DOHH2 (cell line): Measurements from ENCODE around the gene ZNF536.

Experiments used
- H3F3A ChIP-seq: fragments of 200-600 bp; sonication (generic), shearing (Covaris generic); 2 replicates; pipeline ENCODE4 v1.6.0; 2016; ENCODE audit warnings: antibody characterized with exemption, mild to moderate bottlenecking; ENCODE audit not compliant: control insufficient read depth, insufficient read depth
- H3K27ac ChIP-seq: fragments of 200-600 bp; sonication (generic); 2 replicates; pipeline ENCODE4 v1.5.1; 2014; ENCODE audit warnings: low read depth, mild to moderate bottlenecking, low read length, moderate library complexity
- H3K27me3 ChIP-seq: fragments of 200-600 bp; sonication (generic); 2 replicates; pipeline ENCODE4 v1.6.1; 2014; ENCODE audit warnings: mild to moderate bottlenecking, low read length, mixed read lengths; ENCODE audit not compliant: control insufficient read depth
- H3K36me3 ChIP-seq: fragments of 200-600 bp; sonication (generic); 2 replicates; pipeline ENCODE4 v1.6.1; 2014; ENCODE audit warnings: mild to moderate bottlenecking, low read length, moderate library complexity, mixed read lengths; ENCODE audit not compliant: control insufficient read depth
- H3K4me1 ChIP-seq: fragments of 200-600 bp; sonication (generic); 2 replicates; pipeline ENCODE4 v1.6.1; 2014; ENCODE audit warnings: mild to moderate bottlenecking, low read length, mixed read lengths; ENCODE audit not compliant: control insufficient read depth
- H3K4me2 ChIP-seq: fragments of 200-600 bp; sonication (generic); 2 replicates; pipeline ENCODE4 v1.6.0; 2014; ENCODE audit warnings: mild to moderate bottlenecking, low read length, moderate library complexity
- H3K4me3 ChIP-seq: fragments of 200-600 bp; sonication (generic); 2 replicates; pipeline ENCODE4 v1.5.1; 2014; ENCODE audit warnings: mild to moderate bottlenecking, low read length, mixed read lengths
- H3K79me2 ChIP-seq: fragments of 200-600 bp; sonication (generic); 2 replicates; pipeline ENCODE4 v1.6.1; 2014; ENCODE audit warnings: mild to moderate bottlenecking, low read length, mixed read lengths; ENCODE audit not compliant: control insufficient read depth
- H3K9me2 ChIP-seq: fragments of 200-600 bp; sonication (generic); replicated peaks from 2 replicates; pipeline ENCODE4 v1.6.1; 2014; ENCODE audit warnings: mild to moderate bottlenecking, low read length, mixed read lengths; ENCODE audit not compliant: control insufficient read depth
- H3K9me3 ChIP-seq: fragments of 200-600 bp; sonication (generic); 2 replicates; pipeline ENCODE4 v1.6.1; 2014; ENCODE audit warnings: antibody characterized with exemption, low read length, mixed read lengths; ENCODE audit not compliant: control insufficient read depth, insufficient read depth
- H4K20me1 ChIP-seq: fragments of 200-600 bp; sonication (generic); 2 replicates; pipeline ENCODE4 v1.6.0; 2014; ENCODE audit warnings: low read depth, mild to moderate bottlenecking, antibody characterized with exemption, low read length, moderate library complexity; ENCODE audit not compliant: control insufficient read depth, insufficient read depth
- CTCF ChIP-seq: fragments of 200-600 bp; sonication (generic); IDR thresholded peaks from one replicate; pipeline ENCODE4 v1.5.1; 2014; ENCODE audit warnings: antibody characterized with exemption, mild to moderate bottlenecking, low read depth, low read length; ENCODE audit not compliant: poor library complexity, severe bottlenecking
- EZH2phosphoT487 ChIP-seq: fragments of 200-600 bp; sonication (generic); IDR thresholded peaks from 2 replicates; pipeline ENCODE4 v1.6.1; 2017; ENCODE audit warnings: borderline replicate concordance, mild to moderate bottlenecking, antibody characterized with exemption, low read length, moderate library complexity, mixed read lengths

Gene ZNF536

DNA sequence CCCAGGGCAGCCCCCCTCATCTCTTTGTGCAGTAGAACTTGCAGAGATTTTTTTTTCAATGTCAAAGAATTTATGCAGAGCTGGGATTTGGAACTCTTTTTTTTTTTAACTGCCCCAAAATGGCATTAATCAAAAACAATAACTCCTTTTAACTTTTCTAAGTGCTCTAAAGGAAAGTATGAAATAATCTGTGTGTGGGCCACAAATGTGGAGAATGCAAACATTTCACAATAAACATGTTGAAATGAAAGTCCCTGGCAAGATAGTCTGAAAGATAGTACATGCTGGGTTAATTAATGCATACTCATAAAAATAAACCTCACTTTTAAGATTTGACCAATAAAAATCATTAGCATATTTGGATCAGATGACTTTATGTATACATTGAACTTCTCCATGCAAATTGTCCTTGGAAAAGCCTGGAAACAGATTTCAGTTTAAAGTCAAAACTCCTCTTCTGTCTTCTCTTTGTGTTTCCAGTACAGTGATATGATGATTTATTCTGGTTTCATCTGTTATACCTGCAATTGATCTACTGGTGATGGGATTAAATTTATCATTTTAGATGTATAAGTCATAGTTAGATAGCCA is 30.5 kb upstream of the ZNF536 start:
- H3K4me2 ChIP-seq: no peak overlapping the region
- no peaks in the 10 kb centered on the region for H3K27me3 ChIP-seq

DNA sequence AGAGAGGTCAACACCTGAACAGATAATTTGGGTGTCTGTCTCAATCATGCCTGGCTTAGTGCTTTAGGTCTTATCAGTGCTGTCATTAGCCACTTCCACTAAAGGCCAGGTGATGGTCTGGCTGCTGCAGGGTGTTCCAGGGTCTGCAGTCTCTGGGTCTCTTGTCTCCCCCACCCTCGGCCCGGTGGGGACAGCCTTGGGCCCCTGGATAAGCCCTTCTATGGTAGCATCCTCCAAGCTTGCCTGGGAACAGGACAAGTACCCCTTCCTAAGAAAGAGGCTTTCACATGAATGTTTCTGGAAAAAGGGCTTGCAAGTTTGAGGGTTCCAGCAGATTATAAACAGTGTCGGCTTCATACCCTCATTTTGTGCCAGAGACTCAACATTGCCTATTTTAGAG is 29.3 kb upstream of the ZNF536 start:
- no peaks in the 10 kb centered on the region for H3K9me2 ChIP-seq
- no peaks in the 10 kb centered on the region for H3F3A ChIP-seq
- no peaks in the 10 kb centered on the region for H3K4me1 ChIP-seq
- H3K36me3 ChIP-seq: no peaks in the 10 kb centered on the region
- H4K20me1 ChIP-seq: no peaks in the 10 kb centered on the region
- H3K27me3 ChIP-seq: no peaks in the 10 kb centered on the region
- H3K4me2 ChIP-seq: no peak overlapping the region
- TF ChIP-seq EZH2phosphoT487: no peak
- no peak for TF ChIP-seq CTCF
- no peak overlapping the region for H3K27ac ChIP-seq
- no peaks in the 10 kb centered on the region for H3K9me3 ChIP-seq
- no peaks in the 10 kb centered on the region for H3K79me2 ChIP-seq
- H3K4me3 ChIP-seq: no peak overlapping the region

More for the DNA sequence above, 30.5 kb upstream of the ZNF536 start:
- Histone ChIP-seq H3K9me2 (no peaks in the 10 kb centered on the region), H3K4me3 (no peak overlapping the region), H3K79me2 (no peaks in the 10 kb centered on the region), H3F3A (no peaks in the 10 kb centered on the region), H3K4me1 (no peaks in the 10 kb centered on the region), H3K9me3 (no peaks in the 10 kb centered on the region), H4K20me1 (no peaks in the 10 kb centered on the region), H3K27ac (no peak overlapping the region), H3K36me3 (no peaks in the 10 kb centered on the region)
- no peak for TF ChIP-seq CTCF
- no peak for TF ChIP-seq EZH2phosphoT487

GRCh38 chr19:30344446-30345425 is 27.4 kb upstream of the ZNF536 start:
- Histone ChIP-seq H3K4me2 (no peak overlapping the region), H3K9me3 (no peaks in the 10 kb centered on the region), H3K9me2 (no peaks in the 10 kb centered on the region), H3K27ac (no peak overlapping the region), H3K27me3 (no peaks in the 10 kb centered on the region), H3K4me3 (no peak overlapping the region), H3K36me3 (no peaks in the 10 kb centered on the region), H3K4me1 (no peaks in the 10 kb centered on the region), H3F3A (no peaks in the 10 kb centered on the region), H4K20me1 (no peaks in the 10 kb centered on the region), H3K79me2 (no peaks in the 10 kb centered on the region)
- TF ChIP-seq CTCF: no peak
- TF ChIP-seq EZH2phosphoT487: no peak
